DOHH2 (cell line): ENCODE results near the gene LRRC8D.

ENCODE experiments used
- H3F3A ChIP-seq: fragments of 200-600 bp; sonication (generic), shearing (Covaris generic); 2 replicates; pipeline ENCODE4 v1.6.0; 2016; ENCODE audit warnings: antibody characterized with exemption, mild to moderate bottlenecking; ENCODE audit not compliant: control insufficient read depth, insufficient read depth
- H3K27ac ChIP-seq: fragments of 200-600 bp; sonication (generic); 2 replicates; pipeline ENCODE4 v1.5.1; 2014; ENCODE audit warnings: low read depth, mild to moderate bottlenecking, low read length, moderate library complexity
- H3K27me3 ChIP-seq: fragments of 200-600 bp; sonication (generic); 2 replicates; pipeline ENCODE4 v1.6.1; 2014; ENCODE audit warnings: mild to moderate bottlenecking, low read length, mixed read lengths; ENCODE audit not compliant: control insufficient read depth
- H3K36me3 ChIP-seq: fragments of 200-600 bp; sonication (generic); 2 replicates; pipeline ENCODE4 v1.6.1; 2014; ENCODE audit warnings: mild to moderate bottlenecking, low read length, moderate library complexity, mixed read lengths; ENCODE audit not compliant: control insufficient read depth
- H3K4me1 ChIP-seq: fragments of 200-600 bp; sonication (generic); 2 replicates; pipeline ENCODE4 v1.6.1; 2014; ENCODE audit warnings: mild to moderate bottlenecking, low read length, mixed read lengths; ENCODE audit not compliant: control insufficient read depth
- H3K4me2 ChIP-seq: fragments of 200-600 bp; sonication (generic); 2 replicates; pipeline ENCODE4 v1.6.0; 2014; ENCODE audit warnings: mild to moderate bottlenecking, low read length, moderate library complexity
- H3K4me3 ChIP-seq: fragments of 200-600 bp; sonication (generic); 2 replicates; pipeline ENCODE4 v1.5.1; 2014; ENCODE audit warnings: mild to moderate bottlenecking, low read length, mixed read lengths
- H3K79me2 ChIP-seq: fragments of 200-600 bp; sonication (generic); 2 replicates; pipeline ENCODE4 v1.6.1; 2014; ENCODE audit warnings: mild to moderate bottlenecking, low read length, mixed read lengths; ENCODE audit not compliant: control insufficient read depth
- H3K9me2 ChIP-seq: fragments of 200-600 bp; sonication (generic); replicated peaks from 2 replicates; pipeline ENCODE4 v1.6.1; 2014; ENCODE audit warnings: mild to moderate bottlenecking, low read length, mixed read lengths; ENCODE audit not compliant: control insufficient read depth
- H3K9me3 ChIP-seq: fragments of 200-600 bp; sonication (generic); 2 replicates; pipeline ENCODE4 v1.6.1; 2014; ENCODE audit warnings: antibody characterized with exemption, low read length, mixed read lengths; ENCODE audit not compliant: control insufficient read depth, insufficient read depth
- H4K20me1 ChIP-seq: fragments of 200-600 bp; sonication (generic); 2 replicates; pipeline ENCODE4 v1.6.0; 2014; ENCODE audit warnings: low read depth, mild to moderate bottlenecking, antibody characterized with exemption, low read length, moderate library complexity; ENCODE audit not compliant: control insufficient read depth, insufficient read depth
- EZH2phosphoT487 ChIP-seq: fragments of 200-600 bp; sonication (generic); IDR thresholded peaks from 2 replicates; pipeline ENCODE4 v1.6.1; 2017; ENCODE audit warnings: borderline replicate concordance, mild to moderate bottlenecking, antibody characterized with exemption, low read length, moderate library complexity, mixed read lengths
- TF ChIP-seq, protein P1 (sequence below): fragments of 200-600 bp; sonication (generic); IDR thresholded peaks from one replicate; pipeline ENCODE4 v1.5.1; 2014; ENCODE audit warnings: antibody characterized with exemption, mild to moderate bottlenecking, low read depth, low read length; ENCODE audit not compliant: poor library complexity, severe bottlenecking

LRRC8D gene

DNA sequence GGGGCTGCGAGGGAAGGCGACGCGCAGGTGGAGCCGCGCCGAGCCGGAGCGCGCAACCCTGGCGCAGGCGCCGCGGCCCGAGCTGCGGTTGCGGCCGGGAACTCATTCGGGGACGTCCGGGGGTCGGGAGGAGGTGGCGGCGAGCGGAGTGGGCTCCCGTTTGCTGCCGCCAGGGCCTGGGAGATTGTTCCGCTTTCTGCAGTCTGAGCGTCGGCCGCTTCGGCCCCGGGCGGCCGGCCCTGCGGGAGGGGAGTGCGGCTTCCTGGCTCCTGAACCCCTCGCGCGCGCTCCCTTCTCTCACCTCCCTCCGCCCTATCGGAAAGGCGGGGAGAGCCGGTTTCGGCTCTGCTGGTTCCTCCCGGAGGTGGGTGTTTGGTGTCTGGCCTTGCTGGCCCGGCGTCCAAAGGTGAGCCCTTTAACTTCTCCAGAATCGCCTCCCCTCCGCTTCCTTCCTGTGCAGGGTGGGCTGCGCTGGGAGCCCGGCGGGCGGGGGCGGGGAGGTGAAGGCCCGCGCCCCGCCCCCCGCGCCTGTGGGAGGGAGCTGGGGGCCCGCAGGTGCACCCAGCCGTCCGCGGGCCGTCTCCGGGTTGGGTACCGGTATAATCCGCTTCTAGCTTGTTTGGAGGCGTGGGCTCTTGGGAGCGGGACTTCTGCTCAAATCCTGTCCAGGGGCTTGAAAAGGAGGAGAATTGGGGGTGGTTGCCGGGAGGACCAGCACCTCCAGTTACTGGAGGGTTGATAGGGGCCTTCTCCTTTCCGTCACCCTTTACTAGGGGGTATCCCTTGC lies 683 bp downstream of the LRRC8D start:
- no peaks in the 10 kb centered on the region for H4K20me1 ChIP-seq
- TF ChIP-seq, protein P1, sequence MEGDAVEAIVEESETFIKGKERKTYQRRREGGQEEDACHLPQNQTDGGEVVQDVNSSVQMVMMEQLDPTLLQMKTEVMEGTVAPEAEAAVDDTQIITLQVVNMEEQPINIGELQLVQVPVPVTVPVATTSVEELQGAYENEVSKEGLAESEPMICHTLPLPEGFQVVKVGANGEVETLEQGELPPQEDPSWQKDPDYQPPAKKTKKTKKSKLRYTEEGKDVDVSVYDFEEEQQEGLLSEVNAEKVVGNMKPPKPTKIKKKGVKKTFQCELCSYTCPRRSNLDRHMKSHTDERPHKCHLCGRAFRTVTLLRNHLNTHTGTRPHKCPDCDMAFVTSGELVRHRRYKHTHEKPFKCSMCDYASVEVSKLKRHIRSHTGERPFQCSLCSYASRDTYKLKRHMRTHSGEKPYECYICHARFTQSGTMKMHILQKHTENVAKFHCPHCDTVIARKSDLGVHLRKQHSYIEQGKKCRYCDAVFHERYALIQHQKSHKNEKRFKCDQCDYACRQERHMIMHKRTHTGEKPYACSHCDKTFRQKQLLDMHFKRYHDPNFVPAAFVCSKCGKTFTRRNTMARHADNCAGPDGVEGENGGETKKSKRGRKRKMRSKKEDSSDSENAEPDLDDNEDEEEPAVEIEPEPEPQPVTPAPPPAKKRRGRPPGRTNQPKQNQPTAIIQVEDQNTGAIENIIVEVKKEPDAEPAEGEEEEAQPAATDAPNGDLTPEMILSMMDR = no peak
- TF ChIP-seq EZH2phosphoT487 = no peak
- peaks cover 24% of the 10 kb centered on the region for H3K79me2 ChIP-seq
- peaks cover 30% of the 10 kb centered on the region for H3K4me1 ChIP-seq
- peaks cover 3% of the 10 kb centered on the region; the same call in 1 of the 2 replicates for H3F3A ChIP-seq
- no peaks in the 10 kb centered on the region for H3K9me2 ChIP-seq
- peak overlapping the region; percentile 82 for H3K4me3 ChIP-seq
- peak overlapping the region; percentile 95 for H3K4me2 ChIP-seq
- no peaks in the 10 kb centered on the region for H3K27me3 ChIP-seq
- 0 out of 2 replicates have a peak, but pooled peaks cover 2% of the 10 kb centered on the region for H3K36me3 ChIP-seq
- peak overlapping the region; percentile 77 for H3K27ac ChIP-seq
- H3K9me3 ChIP-seq = no peaks in the 10 kb centered on the region

DNA sequence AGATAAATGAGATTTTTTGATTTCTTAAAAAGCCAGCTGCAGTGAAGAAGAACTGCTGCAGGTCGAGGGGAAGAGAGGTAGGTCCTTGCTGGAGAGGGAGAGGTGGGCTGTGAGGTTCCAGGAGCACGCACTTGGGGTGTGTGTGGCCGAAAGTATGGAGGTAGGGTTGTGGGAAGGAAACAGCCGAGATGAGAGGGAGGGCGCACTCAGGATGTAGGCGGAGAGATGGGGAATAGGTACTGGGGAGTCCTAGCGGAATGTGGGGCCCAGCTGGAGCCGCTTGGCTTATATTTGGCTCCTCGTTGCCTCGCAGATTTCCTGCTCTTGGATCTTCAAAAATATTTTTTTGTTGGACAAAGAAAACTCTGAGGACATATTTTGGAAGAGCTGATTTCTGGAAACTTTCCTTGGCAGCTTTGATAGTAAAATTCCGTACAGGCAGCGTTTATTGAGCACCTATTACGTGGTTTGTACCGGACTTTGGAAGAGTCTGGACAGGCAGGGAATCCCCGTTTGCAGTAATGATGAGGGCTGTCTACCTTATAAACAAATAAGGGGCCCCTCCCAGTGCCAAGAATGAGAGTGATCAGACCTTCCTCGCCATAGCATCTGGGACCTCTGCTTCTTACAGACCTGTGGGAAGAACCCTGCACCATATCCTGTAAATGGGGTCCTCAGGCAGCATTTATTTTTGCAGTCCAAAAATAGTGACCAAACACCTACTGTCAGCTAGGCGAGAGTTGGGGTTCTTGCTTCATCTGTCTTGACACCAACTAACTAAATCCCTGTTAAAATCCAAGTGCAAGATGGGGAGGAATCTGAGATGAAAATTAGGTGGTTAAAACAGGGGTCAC lies 1.5 kb downstream of the LRRC8D start:
- Histone ChIP-seq H3K36me3 (0 out of 2 replicates have a peak, but pooled peaks cover 2% of the 10 kb centered on the region), H4K20me1 (no peaks in the 10 kb centered on the region), H3K4me2 (peak overlapping the region; percentile 95), H3K79me2 (peaks cover 24% of the 10 kb centered on the region), H3F3A (peaks cover 3% of the 10 kb centered on the region; the same call in 1 of the 2 replicates), H3K9me2 (no peaks in the 10 kb centered on the region), H3K9me3 (no peaks in the 10 kb centered on the region), H3K4me1 (peaks cover 30% of the 10 kb centered on the region), H3K4me3 (peak overlapping the region; percentile 82), H3K27me3 (no peaks in the 10 kb centered on the region), H3K27ac (peak overlapping the region; percentile 77)
- no peak for TF ChIP-seq EZH2phosphoT487
- TF ChIP-seq, protein P1 = no peak

DNA sequence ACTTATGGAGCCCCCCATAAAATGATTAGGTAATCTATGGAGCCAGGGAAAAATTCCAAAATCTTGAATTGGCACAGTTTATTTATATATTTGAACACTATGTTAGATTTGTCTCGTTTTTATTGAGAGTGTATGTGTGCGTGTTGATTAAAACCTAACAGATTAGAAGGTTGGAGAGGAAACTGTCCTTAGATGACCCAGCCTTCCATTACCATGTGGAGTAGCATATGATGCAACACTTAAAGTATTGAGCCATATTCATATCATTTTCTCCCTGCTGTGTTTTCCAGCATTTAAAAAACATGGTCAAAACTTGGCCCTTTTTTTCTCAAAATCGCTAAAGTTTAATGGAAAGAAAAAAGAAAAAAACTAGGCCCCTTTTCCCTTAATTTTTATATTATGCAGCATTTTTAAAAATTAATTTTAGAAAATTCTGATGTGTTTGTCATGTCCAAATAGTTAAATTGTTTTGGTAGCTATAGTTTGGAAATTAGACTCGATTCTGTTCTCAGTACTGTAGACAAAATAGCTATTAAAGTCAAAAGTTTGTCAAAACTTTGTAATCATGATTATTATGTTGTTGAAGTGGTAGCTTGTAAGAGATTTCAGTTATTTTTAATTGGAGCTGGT lies 2.3 kb downstream of the LRRC8D start:
- H3K4me3 ChIP-seq = peak overlapping the region; percentile 82
- peak overlapping the region; percentile 95 for H3K4me2 ChIP-seq
- H3K36me3 ChIP-seq = 0 out of 2 replicates have a peak, but pooled peaks cover 2% of the 10 kb centered on the region
- TF ChIP-seq, protein P1 = no peak
- TF ChIP-seq EZH2phosphoT487 = no peak
- H3F3A ChIP-seq = peaks cover 3% of the 10 kb centered on the region; the same call in 1 of the 2 replicates
- peaks cover 30% of the 10 kb centered on the region for H3K4me1 ChIP-seq
- no peaks in the 10 kb centered on the region for H3K9me3 ChIP-seq
- H3K9me2 ChIP-seq = no peaks in the 10 kb centered on the region
- H4K20me1 ChIP-seq = no peaks in the 10 kb centered on the region
- peaks cover 24% of the 10 kb centered on the region for H3K79me2 ChIP-seq
- no peaks in the 10 kb centered on the region for H3K27me3 ChIP-seq
- H3K27ac ChIP-seq = no peak overlapping the region
